GM12891 (cell line): ENCODE measurements around the gene OPCML.

Experiments
- PAX5 ChIP-seq: IDR thresholded peaks from 2 replicates; pipeline ENCODE4 v1.6.1; 2011; ENCODE audit warnings: low read length, moderate library complexity, mild to moderate bottlenecking; ENCODE audit not compliant: insufficient read depth, severe bottlenecking
- POLR2A ChIP-seq: IDR thresholded peaks from 2 replicates; pipeline ENCODE4 v1.6.1; 2011; ENCODE audit warnings: low read depth, low read length, control low read depth
- POLR2AphosphoS5 ChIP-seq: IDR thresholded peaks from 2 replicates; pipeline ENCODE4 v1.6.1; 2011; ENCODE audit warnings: low read depth, low read length, control low read depth
- POU2F2 ChIP-seq: IDR thresholded peaks from 2 replicates; pipeline ENCODE4 v1.6.1; 2011; ENCODE audit warnings: low read depth, mild to moderate bottlenecking, control low read depth, low read length, moderate library complexity
- SPI1 ChIP-seq: IDR thresholded peaks from 2 replicates; pipeline ENCODE4 v1.6.1; 2011; ENCODE audit warnings: low read depth, low read length, control low read depth
- TAF1 ChIP-seq: IDR thresholded peaks from 2 replicates; pipeline ENCODE4 v1.6.1; 2011; ENCODE audit warnings: low read depth, low read length, control low read depth

DNA sequence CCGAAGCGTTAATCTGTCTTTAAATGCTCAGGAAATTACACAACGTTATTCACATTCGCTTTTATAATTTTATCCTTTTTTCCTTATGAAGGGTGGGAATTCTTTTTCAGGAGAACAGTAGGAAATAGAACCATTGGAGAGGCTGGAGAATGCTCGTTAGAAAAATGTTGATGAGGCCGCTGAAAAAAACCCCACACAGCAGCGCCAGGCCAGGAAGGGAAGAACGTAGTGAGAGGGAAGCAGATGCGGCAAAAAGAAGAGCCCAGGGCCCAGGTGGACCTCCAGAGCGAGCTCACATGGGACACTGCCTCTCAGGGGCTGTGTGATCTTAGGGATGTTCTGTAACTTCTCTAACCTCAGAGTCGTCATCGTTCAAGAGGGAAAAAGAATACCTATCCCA, 691.6 kb downstream of the OPCML start:
- TF ChIP-seq POLR2AphosphoS5 (no peak), POLR2A (no peak), TAF1 (no peak), PAX5 (no peak), SPI1 (no peak), POU2F2 (no peak)
